Measurements from ENCODE around the gene ZBTB40. TPM values are rescaled to one million over a fixed set of nuclear protein-coding genes. Genes with fewer than 3 reads are reported as not detected.
A peak's percentile ranks its signal among the peaks of the same experiment; 100 is the strongest.

ZBTB40 gene
- total and polyA plus RNA-seq, 9 of the 15 experiments (the other 6 are each of a cell fraction or from before 2014, with no cell fraction given) = 2.6 to 26.0 (median 18.8) TPM

GRCh38 chr1:22487781-22488180 lies 36.1 kb downstream of the ZBTB40 start (continued):
- TF ChIP-seq TSHZ1 (CRISPR knock-in tag; IDR thresholded peaks at IDR 0.05) (no peak), EP300 (IDR thresholded peaks at IDR 0.05; ENCODE audit: low read length) (peak; percentile 39; the same call in 1 of the 2 replicates), TBL1XR1 (IDR thresholded peaks at IDR 0.05; ENCODE audit: low read length in 2 of 2) (no peak), ZNF232 (CRISPR knock-in tag; IDR thresholded peaks at IDR 0.05) (no peak), SOX6 (IDR thresholded peaks at IDR 0.05) (peak; percentile 42), ZBTB8A (IDR thresholded peaks at IDR 0.05; ENCODE audit: partially characterized antibody) (no peak), TOE1 (IDR thresholded peaks at IDR 0.05; ENCODE audit: borderline replicate concordance) (no peak), TOE1 (CRISPR knock-in tag; IDR thresholded peaks at IDR 0.05; ENCODE audit: borderline replicate concordance, low read depth) (no peak), ZFP1 (CRISPR knock-in tag; IDR thresholded peaks at IDR 0.05) (no peak), SIRT6 (IDR thresholded peaks at IDR 0.05; ENCODE audit: low read depth, low read length) (no peak)

Data from K562 (cell line).